Mesendoderm (in vitro differentiated cells): ENCODE data around the gene BPHL.
"Not testable (repeated sequence)": the region's sequence is repeated elsewhere in the genome, so short reads cannot be mapped to it uniquely, and the experiment has no call there.

Experiments used
- DNase-seq: peaks from one replicate; pipeline ENCODE4 v3.0.0; 2013
- H2AK5ac ChIP-seq: 2 replicates; pipeline ENCODE4 v1.6.1; 2013; ENCODE audit warnings: low read length, inconsistent platforms
- H2BK120ac ChIP-seq: 2 replicates; pipeline ENCODE4 v1.6.1; 2013; ENCODE audit warnings: low read depth, mild to moderate bottlenecking, low read length, moderate library complexity, mixed read lengths
- H2BK15ac ChIP-seq: replicated peaks from 2 replicates; pipeline ENCODE4 v1.6.1; 2013; ENCODE audit warnings: low read depth, mild to moderate bottlenecking, moderate library complexity
- H2BK5ac ChIP-seq: 2 replicates; pipeline ENCODE4 v1.6.1; 2013; ENCODE audit warnings: low read length, inconsistent platforms
- H3K18ac ChIP-seq: 2 replicates; pipeline ENCODE4 v1.6.1; 2013; ENCODE audit warnings: mild to moderate bottlenecking, low read length, mixed read lengths
- H3K23ac ChIP-seq: one replicate; pipeline ENCODE4 v1.6.1; 2013; ENCODE audit warnings: low read length
- H3K27ac ChIP-seq: 2 replicates; pipeline ENCODE4 v1.5.1; 2013; ENCODE audit warnings: low read depth, mild to moderate bottlenecking, inconsistent platforms, low read length, moderate library complexity
- H3K27me3 ChIP-seq: 2 replicates; pipeline ENCODE4 v1.6.1; 2013; ENCODE audit warnings: low read length, control low read depth, mild to moderate bottlenecking, inconsistent platforms; ENCODE audit not compliant: insufficient read depth, poor library complexity
- H3K36me3 ChIP-seq: 2 replicates; pipeline ENCODE4 v1.6.1; 2013; ENCODE audit warnings: low read length, inconsistent platforms; ENCODE audit not compliant: control insufficient read depth, insufficient read depth
- H3K4ac ChIP-seq: one replicate; pipeline ENCODE4 v1.6.1; 2013; ENCODE audit warnings: low read depth, mild to moderate bottlenecking, low read length, moderate library complexity
- H3K4me1 ChIP-seq: 2 replicates; pipeline ENCODE4 v1.6.1; 2013; ENCODE audit warnings: low read depth, low read length, inconsistent platforms; ENCODE audit not compliant: control insufficient read depth
- H3K4me2 ChIP-seq: 2 replicates; pipeline ENCODE4 v1.6.1; 2013; ENCODE audit warnings: low read length
- H3K4me3 ChIP-seq: 2 replicates; pipeline ENCODE4 v1.5.1; 2013; ENCODE audit warnings: mild to moderate bottlenecking, low read length
- H3K56ac ChIP-seq: one replicate; pipeline ENCODE4 v1.6.1; 2013; ENCODE audit warnings: low read length
- H3K79me1 ChIP-seq: 2 replicates; pipeline ENCODE4 v1.6.1; 2013; ENCODE audit warnings: low read length, inconsistent platforms
- H3K79me2 ChIP-seq: 2 replicates; pipeline ENCODE4 v1.6.1; 2013; ENCODE audit warnings: mild to moderate bottlenecking, low read length; ENCODE audit not compliant: control insufficient read depth, insufficient read depth
- H3K9ac ChIP-seq: 2 replicates; pipeline ENCODE4 v1.6.1; 2013; ENCODE audit warnings: low read length, inconsistent platforms
- H4K5ac ChIP-seq: one replicate; pipeline ENCODE4 v1.6.1; 2013; ENCODE audit warnings: low read length
- H4K8ac ChIP-seq: one replicate; pipeline ENCODE4 v1.6.1; 2013; ENCODE audit warnings: low read depth, mild to moderate bottlenecking, control low read depth, low read length, moderate library complexity
- WGBS: extraction: QIAGEN DNeasy Blood & Tissue Kit; methylation state at CpG from one replicate; pipeline ENCODE4 v1.1.7; 2013; ENCODE audit warnings: low lambda C conversion rate, missing lambda C conversion rate; ENCODE audit not compliant: insufficient coverage; ENCODE audit errors: extremely low coverage; 5-methylcytosine and 5-hydroxymethylcytosine counted together

Gene BPHL

GRCh38 chr6:3171313-3172175, 53.0 kb downstream of the BPHL start:
- H3K9ac ChIP-seq, H2BK15ac ChIP-seq, H3K27me3 ChIP-seq, H3K4me1 ChIP-seq, H3K79me1 ChIP-seq, H4K8ac ChIP-seq, H3K4me2 ChIP-seq, H3K4me3 ChIP-seq, H3K36me3 ChIP-seq, H4K5ac ChIP-seq, H3K79me2 ChIP-seq: not testable (repeated sequence)
- WGBS, result no CpG with 5 or more reads among the region's 17 CpGs
- peak overlapping the region; percentile 99 for H2AK5ac ChIP-seq
- peak overlapping the region; percentile 1 for H3K23ac ChIP-seq
- peak overlapping the region; percentile 63 for H2BK120ac ChIP-seq
- H3K18ac ChIP-seq, result peak overlapping the region; percentile 69
- H3K27ac ChIP-seq, result peak overlapping the region; percentile 31
- peak overlapping the region; percentile 62 for H3K56ac ChIP-seq
- peak overlapping the region; percentile 2 for H2BK5ac ChIP-seq
- peak; percentile 72 for DNase-seq
- H3K4ac ChIP-seq, result peak overlapping the region; percentile 48

- Histone ChIP-seq H2BK120ac (peak overlapping the region; percentile 76), H3K4ac (peak overlapping the region; percentile 81), H3K18ac (peak overlapping the region; percentile 66), H3K56ac (peak overlapping the region; percentile 6), H2BK5ac (peak overlapping the region; percentile 5)
- H4K5ac ChIP-seq, H3K23ac ChIP-seq, H3K4me3 ChIP-seq, H2BK15ac ChIP-seq, H3K4me1 ChIP-seq, H3K36me3 ChIP-seq, H2AK5ac ChIP-seq, H3K79me1 ChIP-seq, H3K4me2 ChIP-seq, DNase-seq, H3K9ac ChIP-seq, H4K8ac ChIP-seq, H3K79me2 ChIP-seq, H3K27me3 ChIP-seq, H3K27ac ChIP-seq: not testable (repeated sequence)
- WGBS, result 100% methylated on average over 1 of the region's 4 CpGs
Observed at GRCh38 chr6:3172789-3173188, 54.3 kb downstream of the BPHL start.

GRCh38 chr6:3173636-3174089, 55.2 kb downstream of the BPHL start:
- WGBS, result no CpG with 5 or more reads among the region's 11 CpGs
- H3K36me3 ChIP-seq, H3K23ac ChIP-seq, H3K27me3 ChIP-seq, H2BK5ac ChIP-seq, H4K8ac ChIP-seq, H3K9ac ChIP-seq, H3K4me1 ChIP-seq, H2BK15ac ChIP-seq, H3K27ac ChIP-seq, H4K5ac ChIP-seq, H3K4me2 ChIP-seq, H3K4me3 ChIP-seq, H2AK5ac ChIP-seq, H3K56ac ChIP-seq, H3K79me1 ChIP-seq, H2BK120ac ChIP-seq, DNase-seq, H3K79me2 ChIP-seq, H3K4ac ChIP-seq: not testable (repeated sequence)
- peak overlapping the region; percentile 96 for H3K18ac ChIP-seq

GRCh38 chr6:3175715-3176402, 57.3 kb downstream of the BPHL start:
- Histone ChIP-seq H2BK120ac (peak overlapping the region; percentile 18), H3K79me2 (no peaks in the 10 kb centered on the region), H3K79me1 (no peaks in the 10 kb centered on the region), H3K4me1 (no peaks in the 10 kb centered on the region), H3K4me3 (no peak overlapping the region), H2BK5ac (peak overlapping the region; percentile 68), H2AK5ac (peak overlapping the region; percentile 10), H3K4ac (no peak overlapping the region), H3K56ac (peak overlapping the region; percentile 47), H3K36me3 (no peaks in the 10 kb centered on the region), H3K4me2 (no peak overlapping the region), H4K8ac (no peak overlapping the region), H3K27me3 (no peaks in the 10 kb centered on the region), H4K5ac (no peak overlapping the region), H3K23ac (no peak overlapping the region), H3K27ac (peak overlapping the region; percentile 47), H3K18ac (peak overlapping the region; percentile 22), H3K9ac (no peak overlapping the region), H2BK15ac (no peak overlapping the region)
- no peak for DNase-seq
- WGBS, result no CpG with 5 or more reads among the region's 11 CpGs

GRCh38 chr6:3176562-3177355, 58.2 kb downstream of the BPHL start:
- Histone ChIP-seq H3K23ac (no peak overlapping the region), H3K56ac (no peak overlapping the region), H2BK15ac (no peak overlapping the region), H4K5ac (no peak overlapping the region), H3K4me2 (no peak overlapping the region), H3K18ac (peak overlapping the region; percentile 10), H2AK5ac (no peak overlapping the region), H3K4ac (peak overlapping the region; percentile 5), H3K4me1 (no peaks in the 10 kb centered on the region), H3K79me2 (no peaks in the 10 kb centered on the region), H3K27me3 (no peaks in the 10 kb centered on the region), H3K9ac (no peak overlapping the region), H4K8ac (no peak overlapping the region), H2BK5ac (no peak overlapping the region), H2BK120ac (peak overlapping the region; percentile 18), H3K36me3 (no peaks in the 10 kb centered on the region), H3K4me3 (no peak overlapping the region), H3K27ac (peak overlapping the region; percentile 47), H3K79me1 (no peaks in the 10 kb centered on the region)
- DNase-seq, result peak; percentile 87
- whole genome bisulfite sequencing, result no CpG with 5 or more reads among the region's 22 CpGs
